NCI-H82 (cell line): ENCODE results near the gene FOXS1.
"Not testable (repeated sequence)": the region's sequence is repeated elsewhere in the genome, so short reads cannot be mapped to it uniquely, and the experiment has no call there.

Experiments used
- DNase-seq: peaks from one replicate; lab custom pipeline; 2025; lab: John Stamatoyannopoulos, UW

FOXS1 gene

DNA sequence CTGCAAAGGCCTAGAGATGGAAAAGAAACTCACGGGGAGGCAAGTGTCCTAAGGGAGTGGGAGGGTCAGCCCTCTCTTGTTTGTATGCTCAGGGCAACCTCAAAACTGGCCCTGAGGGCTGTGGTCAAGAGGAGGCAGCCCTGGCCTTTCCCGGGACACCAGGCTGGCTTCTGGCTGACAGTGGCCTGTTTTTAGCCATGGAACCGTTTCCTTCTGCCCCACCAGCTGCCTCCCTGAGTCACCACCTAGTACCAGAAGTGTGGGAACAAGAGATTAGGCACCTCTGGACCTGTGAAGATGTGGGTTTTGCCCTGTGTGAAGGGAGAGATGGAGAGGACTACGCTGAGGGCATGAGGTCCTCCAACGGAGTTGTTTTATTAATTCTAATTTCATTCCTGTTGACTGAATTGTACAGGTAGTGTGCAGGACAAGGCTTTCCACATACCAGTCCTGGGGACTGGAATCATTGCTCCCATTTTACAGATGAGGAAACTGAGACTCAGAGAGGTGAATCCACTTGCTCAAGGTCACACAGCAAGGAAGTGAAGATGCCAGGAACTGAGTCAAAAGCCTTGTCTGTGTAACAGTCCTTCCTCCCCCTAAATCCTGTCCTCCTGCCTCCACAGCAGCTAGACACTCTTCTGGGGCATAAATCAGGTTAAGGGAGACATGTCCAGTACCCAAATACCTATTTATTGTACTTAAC is 5.5 kb downstream of the FOXS1 start:
- DNase-seq = no peak

DNA sequence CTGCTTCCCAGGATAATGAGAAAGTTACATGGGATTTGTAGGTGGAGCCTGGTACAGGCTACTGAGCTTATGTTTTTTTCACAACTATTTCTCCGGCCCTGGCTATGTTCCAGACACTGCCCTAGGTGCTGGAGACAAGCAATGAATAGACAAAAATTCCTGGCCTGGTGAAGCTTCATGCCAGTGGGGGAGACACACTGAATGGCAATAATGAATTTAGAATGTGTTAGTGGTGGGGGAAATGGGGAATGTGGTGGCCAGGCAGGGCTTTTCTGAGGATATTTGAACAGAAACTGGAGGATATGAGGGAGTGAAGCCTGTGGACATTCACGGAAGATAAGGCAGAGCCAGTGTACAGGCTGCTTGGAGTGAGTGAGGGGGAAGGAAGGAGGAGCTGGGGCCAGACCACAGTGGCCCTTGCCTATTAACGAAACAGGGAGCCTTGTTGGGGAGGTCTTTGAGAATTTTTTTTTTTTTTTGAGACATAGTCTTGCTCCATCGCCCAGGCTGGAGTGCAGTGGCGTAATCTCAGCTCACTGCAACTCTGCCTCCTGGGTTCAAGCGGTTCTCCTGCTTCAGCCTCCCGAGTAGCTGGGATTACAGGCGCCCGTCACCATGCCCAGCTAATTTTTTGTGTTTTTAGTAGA is 6.6 kb downstream of the FOXS1 start:
- DNase-seq = no peak

DNA sequence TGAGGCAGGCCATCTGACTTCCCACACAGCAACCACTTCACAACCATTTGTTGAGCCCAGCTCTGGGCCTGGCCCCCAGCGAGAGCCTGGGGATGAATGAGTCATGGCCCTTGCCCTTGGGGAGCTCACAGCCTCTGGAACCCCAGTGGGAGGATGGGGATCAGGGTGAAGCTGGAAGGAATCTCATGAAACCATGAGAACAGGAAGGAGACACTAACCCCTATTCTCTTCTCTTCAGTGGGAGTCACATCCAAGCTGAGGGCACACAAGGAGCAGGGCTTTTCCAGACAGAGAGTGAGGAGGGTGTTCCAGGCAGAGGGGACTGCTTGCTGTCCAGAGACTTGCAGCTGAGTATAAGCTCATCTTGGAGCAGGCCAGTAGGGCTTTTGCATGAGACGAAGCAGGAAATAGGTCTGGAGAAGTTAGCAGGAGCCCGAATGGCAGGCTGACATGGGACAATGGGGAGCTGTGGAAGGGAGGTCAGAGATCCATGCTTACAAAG is 7.5 kb downstream of the FOXS1 start:
- no peak for DNase-seq

DNA sequence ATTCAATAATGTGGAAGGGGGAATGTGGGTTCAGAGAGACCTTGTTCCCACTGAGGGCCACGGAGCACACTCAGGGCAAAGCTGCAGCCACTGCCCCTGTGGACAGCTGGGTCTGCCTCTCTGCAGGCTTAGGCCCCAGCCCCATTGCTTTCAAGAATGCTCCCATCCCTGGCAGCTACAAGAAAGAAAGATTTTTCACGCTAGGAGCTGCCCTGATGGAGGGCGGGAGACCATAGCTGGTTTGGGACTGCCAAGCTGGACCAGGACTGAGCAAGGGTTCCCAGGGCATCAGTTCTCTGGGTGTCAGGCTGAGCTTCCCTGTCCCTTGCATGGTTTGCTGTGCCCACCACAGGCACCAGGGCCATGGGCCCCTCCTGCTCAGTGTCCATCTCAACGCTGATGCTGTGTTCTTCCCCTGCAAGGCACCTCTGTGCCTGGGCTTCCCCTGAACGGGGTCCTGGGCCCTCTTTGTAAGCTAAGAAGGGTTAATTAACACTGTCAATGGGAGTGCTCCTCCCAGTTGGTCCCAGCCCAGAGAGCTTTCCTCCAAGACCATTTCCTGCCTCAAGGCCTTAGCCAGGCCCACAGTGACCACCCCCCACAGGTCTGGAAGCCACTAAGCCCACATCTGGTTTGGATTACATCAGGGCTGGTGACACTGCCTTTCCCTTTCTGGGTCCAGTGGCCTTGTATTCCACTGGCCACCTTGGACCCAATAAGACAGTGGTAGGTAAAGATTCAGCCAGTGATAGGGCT is 8.4 kb downstream of the FOXS1 start:
- DNase-seq = no peak

DNA sequence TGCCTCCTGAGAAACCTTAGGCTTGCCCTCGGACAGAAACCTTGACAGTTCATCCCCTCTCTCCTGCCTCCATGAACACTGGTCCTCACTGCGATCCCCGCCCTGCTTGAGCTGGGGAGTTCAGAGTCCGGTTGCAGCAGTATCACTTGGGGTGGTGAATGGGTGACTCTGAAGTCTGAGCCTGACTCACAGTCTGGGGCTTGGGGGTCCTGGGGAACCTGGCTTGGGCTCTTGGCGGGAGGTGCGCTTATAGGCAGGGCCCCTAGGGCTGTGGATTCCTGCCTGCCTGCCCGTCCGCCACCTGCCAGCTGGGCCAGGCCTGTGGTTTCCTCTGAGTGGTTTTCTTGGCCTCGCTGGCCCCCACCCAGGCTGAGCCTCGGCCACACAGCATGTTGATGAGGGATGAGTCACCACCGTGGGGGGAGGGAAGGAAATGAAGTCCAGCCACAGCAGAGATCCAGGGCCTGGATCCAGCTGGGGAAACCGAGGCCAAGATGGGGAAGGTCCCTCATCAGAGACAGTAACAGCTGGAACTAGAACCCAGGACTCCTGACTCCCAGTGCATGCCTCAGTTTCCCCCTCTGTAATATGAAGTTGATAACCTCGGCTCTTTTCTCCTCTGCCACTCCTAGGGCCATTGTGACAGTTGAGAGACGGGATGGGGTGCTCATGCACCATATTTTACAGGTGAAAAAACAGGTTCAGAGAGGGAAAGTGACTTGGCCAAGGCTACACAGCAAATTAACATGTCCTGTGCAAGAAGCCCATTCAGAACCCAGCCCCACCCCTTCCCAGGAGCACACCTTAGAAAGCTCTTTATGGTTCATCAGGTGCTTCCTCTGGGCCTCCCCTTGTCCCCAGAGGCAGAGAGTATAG is 9.2 kb downstream of the FOXS1 start:
- no peak for DNase-seq

- DNase-seq = no peak
Measured at GRCh38 chr20:31835554-31835953, 9.8 kb downstream of the FOXS1 start.

DNA sequence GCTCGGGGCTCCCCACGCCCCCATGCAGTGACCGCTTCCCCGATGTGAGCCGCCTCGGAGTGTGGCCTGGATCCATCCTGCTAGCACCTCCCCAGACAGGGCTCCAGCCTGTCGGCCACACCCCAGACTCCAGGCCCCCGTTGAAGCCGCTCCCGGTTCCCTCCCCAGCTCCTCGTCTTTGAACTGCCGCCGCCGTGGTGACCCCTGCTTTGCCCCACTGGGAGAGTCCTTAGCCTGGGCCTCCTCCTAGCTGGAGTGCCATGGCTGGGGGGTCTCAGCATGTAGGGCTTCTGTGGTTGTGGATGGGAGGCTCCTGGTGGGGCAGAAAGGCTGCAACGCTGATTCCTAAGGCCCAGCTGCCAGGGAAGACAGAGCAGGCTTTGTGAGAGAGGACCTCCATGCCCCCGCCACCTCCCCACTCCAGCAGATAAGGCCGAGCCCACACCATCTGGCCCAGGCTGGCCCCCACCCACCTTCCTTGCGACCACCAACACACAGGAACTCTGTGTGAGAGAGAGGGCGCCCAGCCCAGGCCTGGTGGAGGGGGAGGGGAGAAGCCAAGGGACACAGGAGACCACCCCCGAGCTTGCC is 11.4 kb downstream of the FOXS1 start:
- DNase-seq = peak; percentile 40

- DNase-seq = peak; percentile 86
Measured at GRCh38 chr20:31833130-31833930, 12.1 kb downstream of the FOXS1 start.

- no peak for DNase-seq
Measured at GRCh38 chr20:31831771-31832306, 13.6 kb downstream of the FOXS1 start.

DNA sequence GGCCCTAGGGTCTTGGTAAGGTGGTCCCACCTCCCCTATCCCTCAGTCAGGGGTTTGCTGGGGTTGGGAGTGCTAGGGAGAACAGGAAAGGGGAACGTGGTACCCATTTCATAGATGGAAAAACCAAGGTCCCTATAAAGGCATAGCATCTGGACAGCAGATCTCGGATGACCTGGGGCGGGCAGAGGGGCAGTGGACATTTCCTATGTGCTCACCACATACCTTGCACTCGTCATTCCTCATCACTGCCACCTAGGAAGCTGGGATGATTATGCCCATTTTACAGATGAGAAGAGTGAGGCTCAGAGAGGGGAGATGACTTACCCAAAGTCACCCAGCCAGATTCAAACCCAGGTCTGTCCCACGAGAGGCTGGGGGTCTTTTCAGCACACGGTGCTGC is 14.2 kb downstream of the FOXS1 start:
- DNase-seq = no peak

- DNase-seq = no peak
Measured at GRCh38 chr20:31830406-31830981, 14.9 kb downstream of the FOXS1 start.

DNA sequence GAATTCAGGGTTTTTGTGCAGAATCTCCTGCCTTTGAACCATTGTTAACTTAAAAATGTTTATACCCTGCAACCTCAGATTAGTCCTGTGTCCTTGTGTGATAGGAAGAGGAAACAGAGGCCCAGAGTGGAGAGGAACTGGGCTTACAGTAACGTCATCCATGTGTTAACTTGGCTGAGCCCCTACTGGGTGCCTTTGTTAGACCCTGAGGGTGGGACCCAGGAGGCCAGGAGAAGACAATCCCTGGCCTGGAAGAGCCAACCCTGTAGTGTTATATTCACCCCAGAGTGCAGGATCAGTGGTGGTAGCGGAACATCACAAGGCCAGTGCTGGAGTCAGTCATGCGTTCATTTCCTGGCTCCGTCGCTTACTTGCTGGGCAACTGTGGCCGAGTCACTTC is 15.7 kb downstream of the FOXS1 start:
- DNase-seq = no peak

GRCh38 chr20:31828016-31828415 is 17.4 kb downstream of the FOXS1 start:
- not testable (repeated sequence) for DNase-seq

GRCh38 chr20:31827059-31827458 is 18.3 kb downstream of the FOXS1 start:
- DNase-seq = no peak

- no peak for DNase-seq
Measured at GRCh38 chr20:31826074-31826473, 19.3 kb downstream of the FOXS1 start.

- DNase-seq = no peak
Measured at GRCh38 chr20:31824554-31825313, 20.7 kb downstream of the FOXS1 start.

- DNase-seq = no peak
Measured at GRCh38 chr20:31824125-31824485, 21.3 kb downstream of the FOXS1 start.

DNA sequence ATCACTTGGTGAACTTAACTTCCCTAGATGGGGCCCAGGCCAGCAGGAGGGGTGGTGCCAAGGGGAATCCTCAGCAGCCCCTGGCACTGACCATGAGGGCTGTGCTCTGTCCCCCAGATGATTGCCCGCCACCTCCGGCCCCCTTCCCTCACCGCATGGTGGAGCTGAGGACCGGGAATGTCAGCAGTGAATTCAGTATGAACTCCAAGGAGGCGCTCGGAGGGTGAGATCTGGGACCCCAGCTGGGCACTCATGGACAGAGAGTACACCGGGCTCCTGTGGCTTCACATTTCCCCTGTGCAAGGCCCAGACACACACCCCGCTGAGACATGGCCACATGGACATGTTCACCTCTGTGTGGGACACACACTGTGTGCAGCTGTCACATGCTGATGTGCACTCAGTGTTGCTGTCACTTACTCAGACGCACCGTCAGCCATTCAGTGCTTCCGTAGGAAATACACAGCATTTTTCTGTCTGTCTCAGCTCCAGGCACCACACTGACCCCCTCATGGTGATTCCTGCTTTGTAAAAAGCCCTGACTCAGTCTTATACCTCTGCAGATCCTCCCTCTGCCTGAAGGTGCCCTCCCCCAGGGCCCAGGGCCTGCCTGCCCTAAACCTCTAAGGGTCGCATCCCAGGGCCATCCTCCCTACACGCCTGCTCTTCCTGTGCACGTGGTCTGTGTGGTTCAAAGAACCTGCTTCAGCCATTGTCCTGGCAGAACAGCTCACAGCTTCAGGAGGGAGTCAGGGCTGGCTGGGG is 21.9 kb downstream of the FOXS1 start:
- DNase-seq = no peak
